Measurements from ENCODE around the gene XKR8. TPM values are rescaled to one million over a fixed set of nuclear protein-coding genes. Genes with fewer than 3 reads are reported as not detected.

XKR8 gene
- total and polyA plus RNA-seq, 2 of the 13 experiments (the other 11 are each of a cell fraction or from before 2014, with no cell fraction given) = 5.4 to 6.3 TPM

DNA sequence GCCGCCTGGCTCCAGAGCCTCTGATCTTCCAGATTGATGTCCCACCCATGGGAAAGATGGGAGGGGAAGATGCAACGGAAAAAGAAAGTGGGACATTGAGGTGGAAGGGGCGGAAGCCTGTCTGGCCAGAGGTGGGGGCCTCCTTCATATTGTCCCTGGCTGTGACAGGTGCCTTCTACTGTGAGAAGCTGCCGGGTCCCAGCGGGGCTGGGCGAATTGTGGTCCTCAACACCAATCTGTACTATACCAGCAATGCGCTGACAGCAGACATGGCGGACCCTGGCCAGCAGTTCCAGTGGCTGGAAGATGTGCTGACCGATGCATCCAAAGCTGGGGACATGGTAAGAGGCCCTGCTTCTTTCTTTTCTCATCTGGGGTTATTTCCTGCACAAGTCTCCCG is 5.6 kb upstream of the XKR8 start:
- no peak overlapping the region for H2AFZ ChIP-seq (ENCODE audit: low read length)
- FAIRE-seq (no peak), ATAC-seq (no peak), DNase-seq (ENCODE audit: low spot score) (no peak)
- H3K36me3 ChIP-seq (replicated peaks in 1 of 2; ENCODE audit: control insufficient read depth in 1 of 2, insufficient read depth in 2 of 2, low read length in 2 of 2) = no peaks in the 10 kb centered on the region
- peaks cover 30% of the 10 kb centered on the region for H3K4me1 ChIP-seq (ENCODE audit: insufficient read depth, low read length)
- no peaks in the 10 kb centered on the region for H3K79me2 ChIP-seq (ENCODE audit: insufficient read depth, low read length)
- H3K9me3 ChIP-seq (ENCODE audit: low read length) = no peaks in the 10 kb centered on the region
- no peak overlapping the region for H3K27ac ChIP-seq (ENCODE audit: extremely low read length, insufficient read depth, low read length)
- no peak overlapping the region for H3K4me2 ChIP-seq (ENCODE audit: low read depth, low read length)
- WGBS (ENCODE audit: low lambda C conversion rate) = 85% methylated on average over 5 of the region's 10 CpGs
- no TSS peak for BruUV-seq (replicated peaks)
- in situ Hi-C loops (cut with HindIII; ENCODE audit: extremely low pct_ligation_motif_present, low pct_unique_long_range_greater_than_20kb) (no loop called here), intact Hi-C loops (cut with micrococcal nuclease; ENCODE audit: unreplicated experiment) (no loop called here)
- TF ChIP-seq, protein P1, sequence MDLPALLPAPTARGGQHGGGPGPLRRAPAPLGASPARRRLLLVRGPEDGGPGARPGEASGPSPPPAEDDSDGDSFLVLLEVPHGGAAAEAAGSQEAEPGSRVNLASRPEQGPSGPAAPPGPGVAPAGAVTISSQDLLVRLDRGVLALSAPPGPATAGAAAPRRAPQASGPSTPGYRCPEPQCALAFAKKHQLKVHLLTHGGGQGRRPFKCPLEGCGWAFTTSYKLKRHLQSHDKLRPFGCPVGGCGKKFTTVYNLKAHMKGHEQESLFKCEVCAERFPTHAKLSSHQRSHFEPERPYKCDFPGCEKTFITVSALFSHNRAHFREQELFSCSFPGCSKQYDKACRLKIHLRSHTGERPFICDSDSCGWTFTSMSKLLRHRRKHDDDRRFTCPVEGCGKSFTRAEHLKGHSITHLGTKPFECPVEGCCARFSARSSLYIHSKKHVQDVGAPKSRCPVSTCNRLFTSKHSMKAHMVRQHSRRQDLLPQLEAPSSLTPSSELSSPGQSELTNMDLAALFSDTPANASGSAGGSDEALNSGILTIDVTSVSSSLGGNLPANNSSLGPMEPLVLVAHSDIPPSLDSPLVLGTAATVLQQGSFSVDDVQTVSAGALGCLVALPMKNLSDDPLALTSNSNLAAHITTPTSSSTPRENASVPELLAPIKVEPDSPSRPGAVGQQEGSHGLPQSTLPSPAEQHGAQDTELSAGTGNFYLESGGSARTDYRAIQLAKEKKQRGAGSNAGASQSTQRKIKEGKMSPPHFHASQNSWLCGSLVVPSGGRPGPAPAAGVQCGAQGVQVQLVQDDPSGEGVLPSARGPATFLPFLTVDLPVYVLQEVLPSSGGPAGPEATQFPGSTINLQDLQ (CRISPR knock-in tag; IDR thresholded peaks at IDR 0.05) = no peak
- TF ChIP-seq IKZF4 (CRISPR knock-in tag; IDR thresholded peaks at IDR 0.05; ENCODE audit: borderline replicate concordance, low read depth, not compliant biosample characterization) = no peak
- TF ChIP-seq GPN1 (CRISPR knock-in tag; IDR thresholded peaks at IDR 0.05; ENCODE audit: borderline replicate concordance) = no peak
- no peak for TF ChIP-seq LCORL (IDR thresholded peaks at IDR 0.05)
- TF ChIP-seq LCORL (CRISPR knock-in tag; IDR thresholded peaks at IDR 0.05) = no peak
- TF ChIP-seq ZFYVE20 (CRISPR knock-in tag; IDR thresholded peaks at IDR 0.05; ENCODE audit: borderline replicate concordance, low read depth) = no peak
- TF ChIP-seq, protein P2, sequence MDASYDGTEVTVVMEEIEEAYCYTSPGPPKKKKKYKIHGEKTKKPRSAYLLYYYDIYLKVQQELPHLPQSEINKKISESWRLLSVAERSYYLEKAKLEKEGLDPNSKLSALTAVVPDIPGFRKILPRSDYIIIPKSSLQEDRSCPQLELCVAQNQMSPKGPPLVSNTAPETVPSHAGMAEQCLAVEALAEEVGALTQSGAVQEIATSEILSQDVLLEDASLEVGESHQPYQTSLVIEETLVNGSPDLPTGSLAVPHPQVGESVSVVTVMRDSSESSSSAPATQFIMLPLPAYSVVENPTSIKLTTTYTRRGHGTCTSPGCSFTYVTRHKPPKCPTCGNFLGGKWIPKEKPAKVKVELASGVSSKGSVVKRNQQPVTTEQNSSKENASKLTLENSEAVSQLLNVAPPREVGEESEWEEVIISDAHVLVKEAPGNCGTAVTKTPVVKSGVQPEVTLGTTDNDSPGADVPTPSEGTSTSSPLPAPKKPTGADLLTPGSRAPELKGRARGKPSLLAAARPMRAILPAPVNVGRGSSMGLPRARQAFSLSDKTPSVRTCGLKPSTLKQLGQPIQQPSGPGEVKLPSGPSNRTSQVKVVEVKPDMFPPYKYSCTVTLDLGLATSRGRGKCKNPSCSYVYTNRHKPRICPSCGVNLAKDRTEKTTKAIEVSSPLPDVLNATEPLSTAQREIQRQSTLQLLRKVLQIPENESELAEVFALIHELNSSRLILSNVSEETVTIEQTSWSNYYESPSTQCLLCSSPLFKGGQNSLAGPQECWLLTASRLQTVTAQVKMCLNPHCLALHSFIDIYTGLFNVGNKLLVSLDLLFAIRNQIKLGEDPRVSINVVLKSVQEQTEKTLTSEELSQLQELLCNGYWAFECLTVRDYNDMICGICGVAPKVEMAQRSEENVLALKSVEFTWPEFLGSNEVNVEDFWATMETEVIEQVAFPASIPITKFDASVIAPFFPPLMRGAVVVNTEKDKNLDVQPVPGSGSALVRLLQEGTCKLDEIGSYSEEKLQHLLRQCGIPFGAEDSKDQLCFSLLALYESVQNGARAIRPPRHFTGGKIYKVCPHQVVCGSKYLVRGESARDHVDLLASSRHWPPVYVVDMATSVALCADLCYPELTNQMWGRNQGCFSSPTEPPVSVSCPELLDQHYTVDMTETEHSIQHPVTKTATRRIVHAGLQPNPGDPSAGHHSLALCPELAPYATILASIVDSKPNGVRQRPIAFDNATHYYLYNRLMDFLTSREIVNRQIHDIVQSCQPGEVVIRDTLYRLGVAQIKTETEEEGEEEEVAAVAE (CRISPR knock-in tag; IDR thresholded peaks at IDR 0.05; ENCODE audit: borderline replicate concordance) = no peak
- TF ChIP-seq DMTF1 (CRISPR knock-in tag; IDR thresholded peaks at IDR 0.05) = no peak
- TF ChIP-seq ZNF678 (CRISPR knock-in tag; IDR thresholded peaks at IDR 0.05) = no peak
- TF ChIP-seq SAFB2 (CRISPR knock-in tag; IDR thresholded peaks at IDR 0.05; ENCODE audit: borderline replicate concordance, low read depth) = no peak
- TF ChIP-seq YEATS4 (CRISPR knock-in tag; IDR thresholded peaks at IDR 0.05; ENCODE audit: borderline replicate concordance) = no peak
- TF ChIP-seq ZNF232 (CRISPR knock-in tag; IDR thresholded peaks at IDR 0.05; ENCODE audit: borderline replicate concordance) = no peak
- ChIA-PET CTCF (ENCODE audit: low intra/inter-chr PET ratio, low total read pairs) (no interaction called here), POLR2A (no interaction called here)
- no peak overlapping the region for H3K4me3 ChIP-seq (replicated peaks in 1 of 3; ENCODE audit: insufficient read depth in 1 of 3, low read depth in 2 of 3, low read length in 3 of 3)
- H3K9ac ChIP-seq (ENCODE audit: insufficient read depth, low read depth, low read length) = no peak overlapping the region
- H3K27me3 ChIP-seq (ENCODE audit: control insufficient read depth in 1 of 2, insufficient read depth in 2 of 2, low read length in 2 of 2) = no peaks in the 10 kb centered on the region; a peak in 1 of 5 replicates
- H4K20me1 ChIP-seq (ENCODE audit: insufficient read depth, low read length) = no peaks in the 10 kb centered on the region

Measured in HepG2 (cell line).